Gastrocnemius medialis (tissue), 4 donors: ENCODE measurements around the gene CLCN3. TPM values are rescaled to one million over a fixed set of nuclear protein-coding genes. Genes with fewer than 3 reads are reported as not detected.
"Not testable (repeated sequence)": the region's sequence is repeated elsewhere in the genome, so short reads cannot be mapped to it uniquely, and the experiment has no call there.

Source experiments
- ATAC-seq, 2 donors: fragments of 150-250 bp; one replicate each; pipeline ENCODE4 v1.9.1; 2016
- DNase-seq, 2 donors: peaks; one replicate each; pipeline ENCODE4 v3.0.0-alpha.2; 2019
- H3K27ac ChIP-seq, 4 donors: fragments of 200-600 bp; sonication (generic); 1 replicate in 1 of 4; 2 replicates in 3 of 4; pipeline ENCODE4 v1.5.1; 2016 to 2018; ENCODE audit warnings: mild to moderate bottlenecking in 2 of 4, moderate library complexity in 1 of 4
- H3K27me3 ChIP-seq, 3 donors: fragments of 200-600 bp; sonication (generic) in 2 of 3; 1 replicate in 1 of 3; 2 replicates in 2 of 3; pipeline versions ENCODE4 v1.5.1 to v1.6.0; 2016 to 2019; ENCODE audit warnings: mild to moderate bottlenecking in 1 of 3, moderate library complexity in 1 of 3
- H3K36me3 ChIP-seq, 2 donors: fragments of 200-600 bp; sonication (generic) in 1 of 2; one replicate each; pipeline ENCODE4 v1.5.1; 2017 to 2018
- H3K4me1 ChIP-seq, 2 donors: fragments of 200-600 bp; sonication (generic) in 1 of 2; one replicate each; pipeline ENCODE4 v1.5.1; 2016 to 2017; ENCODE audit warnings: mild to moderate bottlenecking in 2 of 2
- H3K4me3 ChIP-seq, 4 donors: fragments of 200-600 bp; sonication (generic) in 3 of 4; 1 replicate in 1 of 4; 2 replicates in 3 of 4; pipeline ENCODE4 v1.5.1; 2016 to 2019; ENCODE audit warnings: mild to moderate bottlenecking in 2 of 4
- H3K9me3 ChIP-seq, 3 donors: fragments of 200-600 bp; sonication (generic) in 2 of 3; 1 replicate in 1 of 3; 2 replicates in 2 of 3; pipeline ENCODE4 v1.5.1; 2016 to 2019
- POLR2A ChIP-seq, 2 donors: fragments of 450-650 bp; IDR thresholded peaks; one replicate each; pipeline ENCODE4 v1.6.1; 2017; ENCODE audit warnings: antibody characterized with exemption in 2 of 2, mild to moderate bottlenecking in 2 of 2, moderate library complexity in 2 of 2
- in situ Hi-C, 4 donors: fragments of 200-750 bp; cut with MboI; loops; one replicate each; pipeline versions ENCODE4 v1.15.0 to v1.8.0; 2017; ENCODE audit warnings: low sequenced_read_pairs in 4 of 4
- intact Hi-C: fragments of 100-400 bp; cut with DNase I; formaldehyde crosslinking; loops from one replicate; pipeline ENCODE4 v1.15.1; 2023; ENCODE audit warnings: low total_unique reads
- total RNA-seq, 4 donors: library from RNA; depleted of rRNA; stranded (reverse); fragments of >200 nt; gene quantifications; one replicate each; pipeline versions ENCODE4 v1.1.0 to v1.2.3, GENCODE V29; 2016
- TF ChIP-seq, protein P1 (sequence below), 5 experiments: fragments of 450-650 bp in 3 of 5; fragments of 200-600 bp in 2 of 5; sonication (generic) in 2 of 5; IDR thresholded peaks in 4 of 5; conservative IDR thresholded peaks in 1 of 5; 1 replicate in 4 of 5; 2 replicates in 1 of 5; pipeline ENCODE4 v1.5.1; 2016 to 2019; ENCODE audit warnings: antibody characterized with exemption in 5 of 5, mild to moderate bottlenecking in 3 of 5, moderate library complexity in 3 of 5

Gene CLCN3
- total RNA-seq, 4 donors from 2014 or later: 18.7 to 24.8 (median 20.5) TPM

DNA sequence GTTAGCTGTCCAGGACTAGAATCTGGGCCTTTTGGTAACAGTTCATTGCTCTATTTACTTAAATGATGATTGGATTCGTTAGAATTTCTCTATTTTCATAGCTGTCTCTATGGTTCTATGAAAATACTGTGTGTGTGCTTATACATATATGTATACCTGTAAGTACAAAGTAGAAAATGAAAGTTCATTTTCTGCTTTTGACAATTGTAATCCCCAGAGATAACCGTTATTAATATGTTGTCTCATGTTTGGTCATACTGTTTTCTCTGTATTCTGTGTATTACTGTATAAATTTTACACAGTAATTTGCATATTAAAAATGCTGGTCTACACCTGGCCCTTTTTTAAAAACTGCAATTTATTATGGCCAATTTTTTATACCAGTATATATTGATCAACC lies 55.4 kb downstream of the CLCN3 start:
- intact Hi-C loops: no loop called here
- H3K9me3 ChIP-seq: no peaks in the 10 kb centered on the region
- H3K27me3 ChIP-seq: no peaks in the 10 kb centered on the region
- in situ Hi-C loops: no loop called here
- peaks cover 0 to 8% of the 10 kb centered on the region in 2 donors for H3K36me3 ChIP-seq
- ATAC-seq (no peak), DNase-seq (no peak)
- no peak for TF ChIP-seq POLR2A (IDR thresholded peaks at IDR 0.05)
- TF ChIP-seq, protein P1, sequence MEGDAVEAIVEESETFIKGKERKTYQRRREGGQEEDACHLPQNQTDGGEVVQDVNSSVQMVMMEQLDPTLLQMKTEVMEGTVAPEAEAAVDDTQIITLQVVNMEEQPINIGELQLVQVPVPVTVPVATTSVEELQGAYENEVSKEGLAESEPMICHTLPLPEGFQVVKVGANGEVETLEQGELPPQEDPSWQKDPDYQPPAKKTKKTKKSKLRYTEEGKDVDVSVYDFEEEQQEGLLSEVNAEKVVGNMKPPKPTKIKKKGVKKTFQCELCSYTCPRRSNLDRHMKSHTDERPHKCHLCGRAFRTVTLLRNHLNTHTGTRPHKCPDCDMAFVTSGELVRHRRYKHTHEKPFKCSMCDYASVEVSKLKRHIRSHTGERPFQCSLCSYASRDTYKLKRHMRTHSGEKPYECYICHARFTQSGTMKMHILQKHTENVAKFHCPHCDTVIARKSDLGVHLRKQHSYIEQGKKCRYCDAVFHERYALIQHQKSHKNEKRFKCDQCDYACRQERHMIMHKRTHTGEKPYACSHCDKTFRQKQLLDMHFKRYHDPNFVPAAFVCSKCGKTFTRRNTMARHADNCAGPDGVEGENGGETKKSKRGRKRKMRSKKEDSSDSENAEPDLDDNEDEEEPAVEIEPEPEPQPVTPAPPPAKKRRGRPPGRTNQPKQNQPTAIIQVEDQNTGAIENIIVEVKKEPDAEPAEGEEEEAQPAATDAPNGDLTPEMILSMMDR (IDR thresholded peaks at IDR 0.05 in 4 of 5, conservative IDR thresholded peaks at IDR 0.05 in 1 of 5): no peak
- H3K4me1 ChIP-seq: no peaks in the 10 kb centered on the region
- H3K4me3 ChIP-seq: no peak overlapping the region
- H3K27ac ChIP-seq: no peak overlapping the region

DNA sequence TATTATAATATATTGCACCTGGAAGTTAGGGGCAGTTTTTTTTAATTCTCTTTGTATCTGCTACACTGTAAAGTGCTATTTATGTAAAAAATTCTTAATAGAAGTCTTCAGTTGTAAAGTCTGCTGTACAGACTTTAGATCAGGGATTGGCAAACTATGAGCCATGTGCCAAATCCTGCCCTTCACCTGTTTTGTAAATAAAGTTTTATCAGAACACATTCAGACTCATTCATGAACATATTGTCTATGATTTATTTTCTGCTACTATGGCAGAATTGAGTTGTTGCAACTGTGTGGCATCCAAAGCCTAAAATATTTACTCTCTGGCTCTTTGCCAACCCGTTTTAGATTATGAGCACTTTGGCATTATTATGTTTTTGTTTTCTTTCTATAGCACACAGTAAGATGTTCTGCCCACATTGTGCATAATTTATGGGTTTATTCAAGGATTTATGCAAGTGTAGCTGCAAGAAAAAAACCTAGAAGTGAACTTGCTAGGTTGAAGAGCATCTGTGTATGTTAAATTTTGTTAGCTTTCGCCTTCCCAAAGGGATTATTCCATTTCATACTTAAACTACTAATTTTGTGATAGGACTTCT lies 56.9 kb downstream of the CLCN3 start:
- ATAC-seq (no peak), DNase-seq (no peak)
- intact Hi-C loops (no loop called here), in situ Hi-C loops (no loop called here)
- H3K4me3 ChIP-seq: no peak overlapping the region
- peaks cover 0 to 6% of the 10 kb centered on the region in 2 donors for H3K36me3 ChIP-seq
- no peak overlapping the region for H3K27ac ChIP-seq
- H3K27me3 ChIP-seq: no peaks in the 10 kb centered on the region
- TF ChIP-seq, protein P1 (IDR thresholded peaks at IDR 0.05 in 4 of 5, conservative IDR thresholded peaks at IDR 0.05 in 1 of 5): no peak
- TF ChIP-seq POLR2A (IDR thresholded peaks at IDR 0.05): no peak
- H3K4me1 ChIP-seq: no peaks in the 10 kb centered on the region
- H3K9me3 ChIP-seq: no peaks in the 10 kb centered on the region

DNA sequence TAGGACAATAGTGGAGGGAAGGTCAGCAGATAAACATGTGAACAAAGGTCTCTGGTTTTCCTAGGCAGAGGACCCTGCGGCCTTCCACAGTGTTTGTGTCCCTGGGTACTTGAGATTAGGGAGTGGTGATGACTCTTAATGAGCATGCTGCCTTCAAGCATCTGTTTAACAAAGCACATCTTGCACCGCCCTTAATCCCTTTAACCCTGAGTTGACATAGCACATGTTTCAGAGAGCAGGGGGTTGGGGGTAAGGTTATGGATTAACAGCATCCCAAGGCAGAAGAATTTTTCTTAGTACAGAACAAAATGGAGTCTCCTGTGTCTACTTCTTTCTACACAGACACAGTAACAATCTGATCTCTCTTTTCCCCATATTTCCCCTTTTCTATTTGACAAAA lies 58.1 kb downstream of the CLCN3 start:
- H3K9me3 ChIP-seq, H3K4me1 ChIP-seq, H3K36me3 ChIP-seq, H3K27me3 ChIP-seq, intact Hi-C loops, H3K27ac ChIP-seq, DNase-seq, H3K4me3 ChIP-seq, in situ Hi-C loops, ATAC-seq: not testable (repeated sequence)

DNA sequence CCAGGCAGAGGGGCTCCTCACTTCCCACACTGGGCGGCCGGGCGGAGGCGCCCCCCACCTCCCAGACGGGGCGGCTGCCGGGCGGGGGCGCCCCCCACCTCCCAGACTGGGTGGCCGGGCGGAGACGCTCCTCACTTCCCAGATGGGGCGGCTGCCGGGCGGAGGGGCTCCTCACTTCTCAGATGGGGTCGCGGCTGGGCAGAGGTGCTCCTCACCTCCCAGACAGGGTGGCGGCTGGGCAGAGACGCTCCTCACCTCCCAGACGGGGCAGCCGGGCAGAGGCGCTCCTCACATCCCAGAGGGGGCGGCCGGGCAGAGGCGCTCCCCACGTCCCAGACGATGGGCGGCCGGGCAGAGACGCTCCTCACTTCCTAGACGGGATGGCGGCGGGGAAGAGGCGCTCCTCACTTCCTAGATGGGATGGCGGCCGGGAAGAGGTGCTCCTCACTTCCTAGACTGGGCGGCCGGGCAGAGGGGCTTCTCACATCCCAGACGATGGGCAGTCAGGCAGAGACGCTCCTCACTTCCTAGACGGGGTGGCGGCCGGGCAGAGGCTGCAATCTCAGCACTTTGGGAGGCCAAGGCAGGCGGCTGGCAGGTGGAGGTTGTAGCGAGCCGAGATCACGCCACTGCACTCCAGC lies 58.7 kb downstream of the CLCN3 start:
- H3K36me3 ChIP-seq, in situ Hi-C loops, H3K27ac ChIP-seq, H3K4me3 ChIP-seq, intact Hi-C loops, H3K27me3 ChIP-seq, H3K4me1 ChIP-seq, ATAC-seq, DNase-seq, H3K9me3 ChIP-seq: not testable (repeated sequence)

DNA sequence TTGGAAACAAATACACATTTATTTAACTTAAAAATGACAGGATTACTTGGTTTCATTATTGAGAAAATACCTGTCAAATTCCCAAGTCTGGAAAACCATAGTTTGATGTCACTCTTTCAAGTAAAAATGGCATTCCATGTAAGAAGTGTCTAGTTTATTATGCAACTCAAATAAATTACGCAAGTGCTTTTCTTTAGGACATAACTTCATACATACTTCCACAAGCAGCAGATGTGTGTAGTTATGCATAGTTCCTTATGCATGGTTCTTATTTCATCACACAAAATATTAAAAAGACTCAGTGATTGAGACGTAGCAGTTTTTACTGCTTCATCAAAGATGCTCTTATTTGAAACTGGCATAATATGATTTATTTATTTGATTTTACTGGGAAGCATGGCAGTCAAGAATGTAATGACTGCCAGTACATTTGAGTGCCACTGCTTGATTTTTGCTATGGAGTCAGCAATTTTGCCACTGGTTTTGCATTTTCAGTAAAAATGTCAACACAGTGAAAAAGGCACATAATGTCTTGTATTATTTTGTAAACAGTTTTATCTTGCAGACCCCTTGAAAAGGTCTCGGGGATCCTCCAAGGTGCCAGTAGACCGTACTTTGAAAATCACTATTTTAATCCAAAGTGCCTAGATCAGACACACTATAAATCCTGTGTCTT lies 62.1 kb downstream of the CLCN3 start:
- peaks cover 0 to 6% of the 10 kb centered on the region in 2 donors for H3K36me3 ChIP-seq
- ATAC-seq (no peak), DNase-seq (no peak)
- intact Hi-C loops: no loop called here
- no peaks in the 10 kb centered on the region for H3K27me3 ChIP-seq
- H3K4me1 ChIP-seq: no peaks in the 10 kb centered on the region
- TF ChIP-seq, protein P1 (IDR thresholded peaks at IDR 0.05 in 4 of 5, conservative IDR thresholded peaks at IDR 0.05 in 1 of 5): no peak
- no peak for TF ChIP-seq POLR2A (IDR thresholded peaks at IDR 0.05)
- in situ Hi-C loops: no loop called here
- no peak overlapping the region for H3K4me3 ChIP-seq
- H3K9me3 ChIP-seq: no peaks in the 10 kb centered on the region
- H3K27ac ChIP-seq: no peak overlapping the region
